ENCODE measurements around the gene INPP4B.

- TF ChIP-seq POLR2A (IDR thresholded peaks at IDR 0.05; ENCODE audit: low read depth, low read length), result no peak
- no peak for TF ChIP-seq CTCF (conservative IDR thresholded peaks at IDR 0.05; ENCODE audit: low read depth, low read length)
Observed at GRCh38 chr4:142326181-142326580, 519.9 kb downstream of the INPP4B start.
